GM10266 (cell line): ENCODE data around the gene DNAJB8.

ENCODE experiments used
- DNase-seq: peaks from one replicate; pipeline ENCODE4 v3.0.0; 2012; ENCODE audit errors: extremely low spot score
- CTCF ChIP-seq: IDR thresholded peaks from 2 replicates; pipeline ENCODE4 v1.5.1; 2012; ENCODE audit warnings: mild to moderate bottlenecking, low read depth; ENCODE audit not compliant: control insufficient read depth, insufficient read depth; ENCODE audit errors: missing control alignments

Gene DNAJB8

GRCh38 chr3:128486681-128487537, 20.2 kb upstream of the DNAJB8 start:
- no peak for TF ChIP-seq CTCF
- DNase-seq = no peak

- no peak for TF ChIP-seq CTCF
- DNase-seq = no peak
These were observed 19.5 kb upstream of the DNAJB8 start for GRCh38 chr3:128486205-128486628.

- TF ChIP-seq CTCF = no peak
- no peak for DNase-seq
These were observed 18.9 kb upstream of the DNAJB8 start for GRCh38 chr3:128485282-128486204.

GRCh38 chr3:128484404-128485281, 18.0 kb upstream of the DNAJB8 start:
- no peak for TF ChIP-seq CTCF

GRCh38 chr3:128483657-128484403, 17.1 kb upstream of the DNAJB8 start:
- DNase-seq = no peak
- no peak for TF ChIP-seq CTCF

More at GRCh38 chr3:128484404-128485281, 18.0 kb upstream of the DNAJB8 start:
- DNase-seq = no peak
